ENCODE data around the gene SLC25A12.

The SLC25A12 gene

DNA sequence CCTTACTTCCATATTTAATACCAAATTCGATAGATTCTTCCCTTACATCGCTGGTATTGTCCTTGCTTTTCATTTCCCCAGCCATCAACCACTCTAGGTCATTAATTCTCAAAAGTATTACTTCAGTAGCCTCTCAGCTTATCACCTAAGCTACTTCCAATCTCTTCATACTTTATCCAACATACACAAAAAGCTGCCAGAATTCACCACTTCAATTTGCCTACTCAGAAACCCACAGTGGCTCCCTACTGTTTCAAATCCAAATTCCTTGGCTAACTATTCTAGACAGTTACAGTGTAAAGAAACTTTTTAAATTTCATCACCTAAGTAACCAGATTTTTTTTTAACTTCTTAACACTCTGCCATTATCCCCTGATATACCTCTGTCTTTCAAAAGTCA is 4.7 kb downstream of the SLC25A12 start:
- DNase-seq: no peak

DNA sequence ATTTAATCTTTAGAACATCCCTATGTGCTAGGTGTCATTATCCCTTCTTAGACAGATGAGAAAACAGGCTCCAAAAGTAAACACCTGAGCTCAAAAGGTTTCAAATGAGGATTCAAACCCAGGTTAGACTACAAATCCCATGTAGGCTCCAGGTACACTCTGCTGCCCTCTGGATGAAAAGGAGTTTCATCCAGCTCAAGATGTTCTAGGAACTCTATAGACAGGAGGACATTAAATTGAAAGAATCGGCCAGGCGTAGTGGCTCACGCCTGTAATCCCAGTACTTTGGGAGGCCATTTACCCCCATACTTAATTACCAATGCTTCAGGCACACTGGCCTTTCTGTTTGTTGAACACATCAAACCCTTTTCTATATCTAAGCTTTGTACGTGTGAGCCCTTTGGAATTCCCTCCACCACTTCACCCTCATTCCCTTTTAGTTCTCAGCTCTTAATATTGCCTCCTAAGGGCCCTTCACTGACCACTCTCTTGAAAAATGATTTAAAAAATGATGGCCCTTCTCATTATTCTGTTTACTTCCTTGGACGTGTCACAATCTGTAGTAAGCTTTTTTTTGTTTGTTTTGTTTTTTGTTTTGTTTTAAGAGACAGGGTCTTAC is 10.7 kb downstream of the SLC25A12 start:
- no peak for DNase-seq

DNA sequence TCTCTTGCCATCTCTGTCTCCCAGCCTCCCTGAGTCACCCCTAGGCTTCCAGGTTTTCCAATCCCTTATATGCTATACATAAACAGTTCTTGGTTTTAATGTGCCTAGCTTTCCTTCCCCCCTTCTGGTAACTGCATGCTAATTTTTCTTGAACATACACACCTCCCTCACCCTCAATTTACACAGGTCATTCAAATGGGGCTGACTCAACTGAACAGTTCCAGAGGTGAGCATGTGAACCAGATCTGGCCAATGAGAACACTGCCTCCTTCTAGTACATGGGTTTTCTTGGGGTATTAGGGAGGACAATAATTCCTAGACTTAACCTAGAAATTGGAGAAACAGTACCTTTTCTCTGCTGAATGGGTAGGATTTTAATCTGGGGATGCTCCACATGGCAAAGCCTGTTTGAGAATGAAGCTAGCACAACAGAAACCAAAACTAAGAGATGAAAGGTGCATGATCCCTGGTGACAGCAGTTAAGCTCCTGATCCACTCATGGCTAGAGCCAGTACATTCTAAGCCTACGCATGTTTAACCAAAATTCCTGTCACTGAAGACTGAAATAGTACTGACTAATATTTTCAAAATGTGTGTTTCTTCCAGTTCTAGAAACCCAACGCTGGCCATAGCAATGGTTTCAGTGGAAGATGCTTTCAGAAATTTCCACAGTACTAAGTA is 11.8 kb downstream of the SLC25A12 start:
- DNase-seq: no peak

DNA sequence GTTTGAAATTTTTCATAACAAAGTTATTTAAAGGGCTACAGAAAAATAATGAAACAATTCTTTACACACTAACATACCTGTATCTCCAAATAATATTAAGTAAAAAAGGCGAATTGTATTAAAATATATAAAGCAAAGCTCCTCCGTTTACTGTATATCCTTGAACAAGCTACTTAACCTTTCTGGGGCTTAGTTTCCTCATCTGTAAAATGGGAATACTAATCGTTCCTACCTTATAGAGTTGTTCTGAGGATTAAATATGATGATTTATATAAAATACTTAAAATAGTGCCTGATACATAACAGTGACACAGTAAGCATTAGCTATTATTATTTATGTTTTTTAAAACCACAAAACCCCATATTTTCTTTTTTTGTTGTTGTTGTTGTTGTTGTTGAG is 13.3 kb downstream of the SLC25A12 start:
- no peak for DNase-seq

GRCh38 chr2:171879865-171880264 is 14.2 kb downstream of the SLC25A12 start:
- DNase-seq: no peak

DNA sequence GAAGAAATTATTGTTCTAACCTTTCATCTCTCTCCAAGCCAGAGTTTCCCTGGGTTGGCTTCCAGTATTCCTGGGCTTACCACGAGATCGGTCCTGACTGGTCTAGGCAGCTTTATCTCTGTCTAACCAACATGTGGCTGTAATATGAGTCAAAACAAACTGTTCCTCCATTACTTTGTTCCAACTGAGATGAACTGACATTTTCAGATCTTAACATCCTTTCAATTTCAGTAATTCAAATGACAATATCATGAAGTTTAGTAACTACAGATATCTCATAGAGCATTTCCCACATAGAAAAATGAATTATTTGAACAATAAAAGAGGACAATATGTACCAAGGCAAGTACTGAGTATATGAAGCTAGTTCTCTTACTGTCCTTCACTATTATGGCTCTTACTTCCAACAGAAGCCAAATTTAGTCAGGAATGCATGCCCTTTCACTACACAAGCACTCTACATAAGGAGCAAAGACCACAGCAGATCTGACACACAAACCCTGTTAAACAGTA is 15.5 kb downstream of the SLC25A12 start:
- no peak for DNase-seq

DNA sequence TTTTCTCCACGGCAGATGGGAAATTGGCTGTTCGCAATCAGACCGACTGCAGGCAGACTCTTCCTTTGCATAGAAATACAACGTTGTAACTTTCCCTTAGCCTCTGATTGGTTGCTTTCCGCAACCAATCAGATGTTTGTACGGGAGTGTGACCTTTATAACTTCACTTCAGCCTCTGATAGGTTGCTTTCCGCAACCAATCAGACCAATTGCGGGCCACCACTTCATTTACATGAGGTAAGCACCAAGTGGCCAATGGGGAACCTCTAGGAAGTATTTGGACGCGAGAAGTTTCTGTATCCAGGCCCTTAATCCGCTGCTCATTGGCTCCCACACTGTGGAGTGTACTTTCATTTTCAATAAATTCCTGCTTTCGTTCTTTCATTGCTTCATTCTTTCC is 19.1 kb downstream of the SLC25A12 start:
- no peak for DNase-seq

GRCh38 chr2:171874517-171874916 is 19.5 kb downstream of the SLC25A12 start:
- DNase-seq: no peak

- DNase-seq: no peak
Observed at GRCh38 chr2:171864357-171864985, 29.6 kb downstream of the SLC25A12 start.

DNA sequence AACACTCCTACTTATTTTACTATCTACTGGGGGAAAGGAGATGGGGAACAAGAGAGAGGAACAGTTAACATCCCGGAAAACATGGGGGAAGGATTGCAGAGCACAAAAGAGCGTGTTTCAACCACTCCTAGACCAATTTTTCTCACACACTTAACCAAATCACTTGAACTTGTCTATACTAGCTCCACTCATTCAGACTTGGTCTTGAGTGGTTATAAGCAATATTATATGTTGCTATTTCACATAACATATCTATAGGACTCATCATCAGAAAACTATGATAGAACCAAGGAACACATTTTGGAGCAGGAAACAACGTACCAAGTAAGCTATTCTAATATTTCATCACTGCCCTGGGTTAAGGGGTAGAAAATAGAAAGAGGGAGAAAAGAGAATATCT is 31.5 kb downstream of the SLC25A12 start:
- DNase-seq: no peak

DNA sequence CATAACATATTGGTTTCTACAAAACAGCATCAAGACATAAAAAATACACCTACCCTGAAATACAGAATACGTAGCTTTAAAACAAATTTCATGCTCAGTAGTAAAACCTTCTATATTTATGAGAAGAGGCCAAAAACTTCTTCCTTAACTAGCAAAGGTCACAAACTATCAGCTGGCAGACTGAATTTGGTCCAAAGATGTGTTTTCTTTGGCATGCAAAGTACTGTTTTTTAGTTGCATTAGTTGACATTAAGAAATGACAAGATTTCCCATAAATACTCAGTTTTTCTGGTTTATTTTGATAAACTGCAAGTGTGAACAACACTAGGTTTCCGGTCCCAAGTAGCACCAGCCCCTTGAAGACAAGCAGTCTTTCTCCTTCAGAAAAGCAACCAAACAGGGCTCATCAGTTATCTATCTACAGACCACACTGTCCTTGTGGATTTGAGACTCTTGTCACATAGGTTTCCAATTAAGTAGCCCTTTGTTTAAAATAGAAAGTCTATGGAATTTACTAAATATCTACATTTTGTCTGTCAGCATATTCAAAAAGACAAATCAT is 35.6 kb downstream of the SLC25A12 start:
- DNase-seq: no peak

DNA sequence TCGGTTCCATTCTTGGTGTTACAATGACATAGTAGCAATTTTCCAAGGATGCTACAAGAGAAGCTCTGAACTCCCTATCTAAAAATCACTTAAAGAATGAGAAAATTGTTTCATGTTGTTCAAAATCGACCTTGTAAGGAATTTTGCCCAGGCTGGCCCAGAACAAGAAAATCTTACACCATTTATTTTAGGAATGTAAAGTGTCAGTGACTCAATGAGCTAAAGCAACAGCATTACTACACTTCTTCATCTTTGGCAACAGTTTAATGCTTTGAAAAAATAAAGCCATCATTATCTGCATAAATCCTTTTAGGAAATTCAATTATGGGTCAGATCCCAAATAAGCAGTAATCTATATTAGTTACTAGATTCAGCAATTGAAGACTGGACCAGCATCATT is 38.6 kb downstream of the SLC25A12 start:
- no peak for DNase-seq

DNA sequence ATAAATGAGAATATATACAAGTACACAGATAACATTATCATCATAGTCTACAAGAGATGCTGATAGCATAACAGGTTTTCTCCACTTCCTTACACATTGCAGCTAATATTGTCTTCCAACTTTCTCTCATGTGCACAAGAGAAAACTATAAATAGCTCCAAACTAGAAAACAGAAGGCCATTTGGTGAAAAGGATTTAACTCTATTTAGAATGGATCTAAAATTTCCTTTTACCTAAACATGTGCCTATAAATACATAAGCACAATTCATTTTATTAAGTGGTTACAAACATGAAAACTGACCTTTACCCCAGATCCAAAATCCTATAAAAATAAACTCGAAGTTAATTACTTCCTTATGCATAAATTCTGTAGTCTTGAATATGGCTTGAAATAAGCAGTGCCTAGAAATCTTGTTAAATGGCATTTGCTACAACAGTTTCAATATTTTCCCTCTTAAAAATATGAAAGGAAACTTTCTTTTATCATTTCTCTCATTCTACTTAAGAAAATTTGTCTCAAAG is 41.6 kb downstream of the SLC25A12 start:
- no peak for DNase-seq

DNA sequence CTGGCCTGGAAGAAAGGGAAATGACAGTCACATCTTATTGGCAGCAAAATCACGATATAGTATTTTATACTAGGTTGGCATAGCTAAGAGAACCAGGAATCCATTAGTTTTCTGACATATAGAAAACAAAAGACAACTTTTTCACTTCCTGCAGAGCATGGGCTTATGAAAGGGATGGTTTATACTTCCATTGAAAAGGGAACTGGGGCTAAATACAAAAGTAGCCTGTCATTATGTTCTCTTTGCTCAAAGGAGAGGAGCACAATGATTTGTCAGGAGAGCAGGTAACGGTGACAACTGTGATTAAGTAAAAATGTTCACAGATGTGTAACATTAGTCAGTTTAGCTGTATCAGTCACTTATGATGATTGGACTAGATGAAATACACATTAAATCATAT is 46.4 kb downstream of the SLC25A12 start:
- no peak for DNase-seq

DNA sequence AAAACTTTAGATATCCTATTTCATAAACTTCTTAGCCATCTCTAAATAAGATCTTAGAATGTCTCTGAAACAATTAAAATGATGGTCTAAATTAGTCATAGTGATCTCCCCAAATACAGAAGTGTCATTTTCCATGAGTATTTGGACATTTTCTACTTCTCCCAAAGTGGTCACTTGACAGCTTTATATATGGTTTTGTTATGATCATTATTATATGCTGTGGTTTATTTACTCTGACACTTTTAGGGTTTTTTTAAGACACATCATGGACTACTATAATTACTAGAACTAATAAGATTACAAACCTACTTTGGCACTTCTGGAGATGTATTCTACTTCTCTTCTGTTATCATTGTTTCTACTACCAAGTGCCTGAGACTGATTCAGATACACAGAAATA is 47.1 kb downstream of the SLC25A12 start:
- no peak for DNase-seq

DNA sequence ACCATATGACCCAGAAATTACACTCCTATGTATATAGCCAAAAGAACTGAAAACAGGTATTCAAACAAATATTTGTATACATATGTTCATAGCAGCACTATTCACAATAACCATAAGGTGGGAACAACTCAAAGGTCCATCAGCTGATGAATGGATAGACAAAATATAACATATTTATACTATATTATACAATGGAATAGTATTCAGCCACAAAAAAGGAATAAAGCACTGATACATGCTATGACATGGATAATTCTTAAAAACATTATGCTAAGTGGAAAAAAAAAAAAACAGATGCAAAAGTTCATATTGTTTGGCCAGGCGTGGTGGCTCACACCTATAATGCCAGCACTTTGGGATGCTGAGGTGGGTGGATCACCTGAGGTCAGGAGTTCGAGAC is 52.0 kb downstream of the SLC25A12 start:
- DNase-seq: no peak

DNA sequence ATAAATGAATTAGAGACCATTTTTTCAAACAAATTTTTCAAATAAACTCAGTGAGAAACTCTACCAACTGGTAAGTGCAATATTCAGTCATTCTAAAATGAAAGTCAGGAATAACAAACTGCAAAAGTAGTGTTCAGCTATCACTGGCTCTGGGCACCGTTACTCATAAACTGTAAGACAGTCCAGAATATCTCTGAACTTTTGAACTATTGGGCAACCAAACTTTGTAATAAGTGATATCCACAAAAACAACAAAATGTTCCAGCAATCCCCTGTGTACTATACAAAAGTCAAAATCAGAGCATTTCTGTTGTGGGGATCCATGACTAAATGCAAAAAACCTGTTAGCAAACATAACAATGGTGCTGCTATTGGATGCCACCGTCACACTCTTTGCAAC is 56.3 kb downstream of the SLC25A12 start:
- DNase-seq: no peak

DNA sequence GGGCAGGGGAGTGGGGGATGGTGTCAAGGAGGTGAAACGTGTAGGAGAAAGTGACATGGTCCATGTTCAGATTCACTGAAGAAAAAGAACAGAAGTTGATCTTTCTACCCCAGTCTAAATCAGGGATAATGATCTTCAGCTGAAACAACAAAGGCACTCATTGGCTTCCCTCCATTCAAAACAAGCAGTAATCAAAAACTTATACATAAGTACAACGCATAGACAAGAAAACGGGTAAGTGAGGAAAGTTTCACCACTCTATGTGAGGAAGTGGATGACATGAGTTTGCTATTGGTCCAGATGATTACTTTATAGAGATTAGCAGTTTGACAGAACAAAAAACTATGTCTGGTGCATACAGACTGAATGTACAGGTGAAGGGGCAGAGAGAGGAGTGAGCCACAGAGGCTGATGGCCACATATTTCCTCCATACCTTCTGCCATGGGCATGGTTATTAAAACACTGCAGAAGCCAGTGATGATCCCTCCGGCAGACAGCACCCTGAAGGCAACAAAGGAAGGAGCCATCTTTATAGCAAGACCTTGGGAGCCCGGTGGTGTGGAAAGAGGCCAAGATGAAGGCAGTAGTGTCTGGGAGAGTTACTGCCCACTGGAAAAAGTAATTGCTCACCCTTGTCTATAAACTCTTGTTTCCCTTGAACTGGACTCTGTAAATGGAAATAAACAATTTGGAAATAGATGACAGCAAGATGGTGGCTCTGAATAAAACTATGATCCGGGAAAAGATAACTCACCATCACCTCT is 57.7 kb downstream of the SLC25A12 start:
- DNase-seq: no peak

GRCh38 chr2:171835386-171835785 is 58.7 kb downstream of the SLC25A12 start:
- no peak for DNase-seq

- DNase-seq: no peak
Observed at GRCh38 chr2:171834286-171834685, 59.8 kb downstream of the SLC25A12 start.

GRCh38 chr2:171832489-171832888 is 61.6 kb downstream of the SLC25A12 start:
- no peak for DNase-seq

- no peak for DNase-seq
Observed at GRCh38 chr2:171830039-171830438, 64.0 kb downstream of the SLC25A12 start.

DNA sequence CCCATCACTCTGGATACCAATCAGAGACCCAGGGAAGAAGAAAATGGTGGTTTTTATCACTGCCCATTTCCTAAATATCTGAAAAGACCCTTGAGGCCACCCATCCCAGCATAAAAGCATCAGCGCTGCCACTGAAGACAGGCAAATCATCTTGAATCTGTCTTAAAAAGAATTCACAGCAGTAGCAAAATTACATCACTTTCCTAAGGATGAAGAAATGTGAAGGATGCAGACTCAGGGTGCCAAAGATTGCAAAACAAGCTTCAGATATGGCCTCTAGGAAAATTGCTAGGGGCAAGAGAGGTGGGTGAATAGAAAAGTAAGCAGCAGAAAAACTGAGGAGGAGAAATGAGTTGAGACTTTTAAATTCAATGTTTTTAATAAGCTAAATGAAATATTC is 70.0 kb downstream of the SLC25A12 start:
- DNase-seq: no peak
